Measurements from ENCODE around the gene FCN3. TPM values are rescaled to one million over a fixed set of nuclear protein-coding genes. Genes with fewer than 3 reads are reported as not detected.

Gene FCN3
- total and polyA plus RNA-seq, 9 of the 15 experiments (the other 6 are each of a cell fraction or from before 2014, with no cell fraction given): 0.49 TPM; not detected in 8

GRCh38 chr1:27341525-27342252, 32.9 kb downstream of the FCN3 start, which contains the start of gene SYTL1 (continued):
- TF ChIP-seq HINFP (tag; conservative IDR thresholded peaks at IDR 0.05; ENCODE audit: low read depth) (no peak), PATZ1 (CRISPR knock-in tag; IDR thresholded peaks at IDR 0.05; ENCODE audit: borderline replicate concordance) (no peak), HNRNPH1 (optimal IDR thresholded peaks at IDR 0.05; ENCODE audit: low read depth, low read length) (no peak), RBM17 (IDR thresholded peaks at IDR 0.05; ENCODE audit: borderline replicate concordance, low read depth, low read length) (no peak), FOS (IDR thresholded peaks at IDR 0.05; ENCODE audit: extremely low read depth, insufficient read length) (no peak), FOXP1 (CRISPR knock-in tag; IDR thresholded peaks at IDR 0.05) (no peak), CEBPG (CRISPR knock-in tag; IDR thresholded peaks at IDR 0.05) (peak; percentile 4; the same call in 1 of the 2 replicates), CEBPG (tag; conservative IDR thresholded peaks at IDR 0.05 in 1 of 2, IDR thresholded peaks at IDR 0.05 in 1 of 2) (no peak), ZBTB12 (CRISPR knock-in tag; IDR thresholded peaks at IDR 0.05) (no peak), NFE2 (IDR thresholded peaks at IDR 0.05; ENCODE audit: low read depth) (no peak), TBP (optimal IDR thresholded peaks at IDR 0.05; ENCODE audit: low read depth, low read length) (no peak), STAT5B (CRISPR knock-in tag; IDR thresholded peaks at IDR 0.05) (no peak), TSHZ1 (CRISPR knock-in tag; IDR thresholded peaks at IDR 0.05) (no peak), ZNF668 (CRISPR knock-in tag; IDR thresholded peaks at IDR 0.05) (no peak), ZNF165 (CRISPR knock-in tag; IDR thresholded peaks at IDR 0.05; ENCODE audit: borderline replicate concordance) (no peak), CCNT2 (IDR thresholded peaks at IDR 0.05; ENCODE audit: borderline replicate concordance, extremely low read depth, insufficient read length, low read depth, low read length) (no peak), ZC3H4 (CRISPR knock-in tag; IDR thresholded peaks at IDR 0.05; ENCODE audit: borderline replicate concordance) (no peak), SREBF2 (CRISPR knock-in tag; IDR thresholded peaks at IDR 0.05) (no peak), KLF1 (tag; IDR thresholded peaks at IDR 0.05) (no peak)
